HCT116 (cell line): ENCODE data around the gene ELAVL1.

Experiments
- EZH2 ChIP-seq: fragments of 200-600 bp; sonication (generic); IDR thresholded peaks from 2 replicates; pipeline ENCODE4 v1.6.1; 2017; ENCODE audit warnings: antibody characterized with exemption, mixed run types
- SP1 ChIP-seq: IDR thresholded peaks from 2 replicates; pipeline ENCODE4 v1.6.1; 2012; ENCODE audit warnings: low read depth
- TF ChIP-seq, protein P1 (sequence below): IDR thresholded peaks from 2 replicates; pipeline ENCODE4 v1.6.1; 2011; ENCODE audit warnings: mild to moderate bottlenecking, low read length, moderate library complexity; ENCODE audit not compliant: insufficient replicate concordance; ENCODE audit errors: extremely low read depth
- TF ChIP-seq, protein P2 (sequence below), 3 experiments: fragments of 200-600 bp in 1 of 3; sonication (generic) in 1 of 3; IDR thresholded peaks in 2 of 3; conservative IDR thresholded peaks in 1 of 3; 2 replicates each; pipeline ENCODE4 v1.5.1; 2012 to 2017; ENCODE audit warnings: low read depth in 2 of 3, low read length in 2 of 3, antibody characterized with exemption in 1 of 3, borderline replicate concordance in 1 of 3, control low read depth in 1 of 3, mild to moderate bottlenecking in 1 of 3, mixed read lengths in 1 of 3, mixed run types in 1 of 3, moderate library complexity in 1 of 3; ENCODE audit not compliant: insufficient read depth in 1 of 3

DNA sequence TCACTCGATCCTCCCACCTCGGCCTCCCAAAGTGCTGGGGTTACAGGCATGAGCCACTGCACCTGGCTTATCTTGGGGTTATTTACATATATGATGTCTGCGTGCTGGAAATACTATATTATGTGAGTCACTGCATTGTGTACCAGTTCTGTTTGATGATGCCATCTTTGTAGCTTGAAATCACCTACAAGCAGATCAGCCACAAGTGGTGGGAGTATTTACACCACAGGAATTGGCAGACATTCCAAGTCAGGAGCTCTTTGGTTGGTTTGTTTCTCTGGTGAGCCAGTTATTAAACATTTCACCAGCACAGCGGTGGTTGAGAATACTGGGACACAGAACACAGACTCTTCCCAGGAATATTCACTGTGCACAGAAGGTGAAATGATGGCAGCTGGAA, 57.5 kb downstream of the ELAVL1 start:
- TF ChIP-seq EZH2, result no peak
- TF ChIP-seq, protein P1, sequence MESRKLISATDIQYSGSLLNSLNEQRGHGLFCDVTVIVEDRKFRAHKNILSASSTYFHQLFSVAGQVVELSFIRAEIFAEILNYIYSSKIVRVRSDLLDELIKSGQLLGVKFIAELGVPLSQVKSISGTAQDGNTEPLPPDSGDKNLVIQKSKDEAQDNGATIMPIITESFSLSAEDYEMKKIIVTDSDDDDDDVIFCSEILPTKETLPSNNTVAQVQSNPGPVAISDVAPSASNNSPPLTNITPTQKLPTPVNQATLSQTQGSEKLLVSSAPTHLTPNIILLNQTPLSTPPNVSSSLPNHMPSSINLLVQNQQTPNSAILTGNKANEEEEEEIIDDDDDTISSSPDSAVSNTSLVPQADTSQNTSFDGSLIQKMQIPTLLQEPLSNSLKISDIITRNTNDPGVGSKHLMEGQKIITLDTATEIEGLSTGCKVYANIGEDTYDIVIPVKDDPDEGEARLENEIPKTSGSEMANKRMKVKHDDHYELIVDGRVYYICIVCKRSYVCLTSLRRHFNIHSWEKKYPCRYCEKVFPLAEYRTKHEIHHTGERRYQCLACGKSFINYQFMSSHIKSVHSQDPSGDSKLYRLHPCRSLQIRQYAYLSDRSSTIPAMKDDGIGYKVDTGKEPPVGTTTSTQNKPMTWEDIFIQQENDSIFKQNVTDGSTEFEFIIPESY, result no peak
- TF ChIP-seq, protein P2, sequence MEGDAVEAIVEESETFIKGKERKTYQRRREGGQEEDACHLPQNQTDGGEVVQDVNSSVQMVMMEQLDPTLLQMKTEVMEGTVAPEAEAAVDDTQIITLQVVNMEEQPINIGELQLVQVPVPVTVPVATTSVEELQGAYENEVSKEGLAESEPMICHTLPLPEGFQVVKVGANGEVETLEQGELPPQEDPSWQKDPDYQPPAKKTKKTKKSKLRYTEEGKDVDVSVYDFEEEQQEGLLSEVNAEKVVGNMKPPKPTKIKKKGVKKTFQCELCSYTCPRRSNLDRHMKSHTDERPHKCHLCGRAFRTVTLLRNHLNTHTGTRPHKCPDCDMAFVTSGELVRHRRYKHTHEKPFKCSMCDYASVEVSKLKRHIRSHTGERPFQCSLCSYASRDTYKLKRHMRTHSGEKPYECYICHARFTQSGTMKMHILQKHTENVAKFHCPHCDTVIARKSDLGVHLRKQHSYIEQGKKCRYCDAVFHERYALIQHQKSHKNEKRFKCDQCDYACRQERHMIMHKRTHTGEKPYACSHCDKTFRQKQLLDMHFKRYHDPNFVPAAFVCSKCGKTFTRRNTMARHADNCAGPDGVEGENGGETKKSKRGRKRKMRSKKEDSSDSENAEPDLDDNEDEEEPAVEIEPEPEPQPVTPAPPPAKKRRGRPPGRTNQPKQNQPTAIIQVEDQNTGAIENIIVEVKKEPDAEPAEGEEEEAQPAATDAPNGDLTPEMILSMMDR (IDR thresholded peaks at IDR 0.05 in 2 of 3, conservative IDR thresholded peaks at IDR 0.05 in 1 of 3; ENCODE audit: borderline replicate concordance in 1 of 3, insufficient read depth in 1 of 3, low read depth in 2 of 3, low read length in 2 of 3), result no peak
- no peak for TF ChIP-seq SP1
